ENCODE results near the gene MLYCD. TPM values are rescaled to one million over a fixed set of nuclear protein-coding genes. Genes with fewer than 3 reads are reported as not detected.

MLYCD gene
- total and polyA plus RNA-seq, 8 donors: 3.4 to 6.6 (median 4.1) TPM

DNA sequence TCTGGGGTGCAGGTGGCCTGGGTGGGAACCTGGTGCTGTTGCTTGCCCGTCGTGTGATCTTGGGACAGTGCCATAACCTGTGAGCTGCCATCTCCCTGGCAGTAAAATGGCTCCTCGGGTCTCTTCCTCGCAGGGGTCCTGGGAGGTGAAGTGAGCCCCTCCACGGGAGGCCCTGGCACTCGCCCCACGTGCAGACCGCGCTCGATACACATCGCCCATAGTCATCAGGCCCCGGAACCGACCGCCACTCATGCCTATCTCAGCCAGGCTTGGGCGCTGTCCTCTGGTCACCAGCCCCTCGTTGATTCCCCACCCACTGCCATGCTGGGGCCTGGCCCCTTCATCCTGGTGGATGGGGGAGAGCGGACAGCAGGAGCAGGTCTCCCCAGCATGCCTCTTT, 32.6 kb downstream of the MLYCD start:
- ATAC-seq: no peak

GRCh38 chr16:83932304-83932703, 33.4 kb downstream of the MLYCD start:
- intact Hi-C loops (cut with DNase I): no loop called here
- TF ChIP-seq, protein P1, sequence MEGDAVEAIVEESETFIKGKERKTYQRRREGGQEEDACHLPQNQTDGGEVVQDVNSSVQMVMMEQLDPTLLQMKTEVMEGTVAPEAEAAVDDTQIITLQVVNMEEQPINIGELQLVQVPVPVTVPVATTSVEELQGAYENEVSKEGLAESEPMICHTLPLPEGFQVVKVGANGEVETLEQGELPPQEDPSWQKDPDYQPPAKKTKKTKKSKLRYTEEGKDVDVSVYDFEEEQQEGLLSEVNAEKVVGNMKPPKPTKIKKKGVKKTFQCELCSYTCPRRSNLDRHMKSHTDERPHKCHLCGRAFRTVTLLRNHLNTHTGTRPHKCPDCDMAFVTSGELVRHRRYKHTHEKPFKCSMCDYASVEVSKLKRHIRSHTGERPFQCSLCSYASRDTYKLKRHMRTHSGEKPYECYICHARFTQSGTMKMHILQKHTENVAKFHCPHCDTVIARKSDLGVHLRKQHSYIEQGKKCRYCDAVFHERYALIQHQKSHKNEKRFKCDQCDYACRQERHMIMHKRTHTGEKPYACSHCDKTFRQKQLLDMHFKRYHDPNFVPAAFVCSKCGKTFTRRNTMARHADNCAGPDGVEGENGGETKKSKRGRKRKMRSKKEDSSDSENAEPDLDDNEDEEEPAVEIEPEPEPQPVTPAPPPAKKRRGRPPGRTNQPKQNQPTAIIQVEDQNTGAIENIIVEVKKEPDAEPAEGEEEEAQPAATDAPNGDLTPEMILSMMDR (IDR thresholded peaks at IDR 0.05): no peak
- Histone ChIP-seq H3K9me3 (no peaks in the 10 kb centered on the region), H3K27me3 (no peaks in the 10 kb centered on the region), H3K27ac (no peak overlapping the region), H3K4me3 (no peak overlapping the region), H3K36me3 (no peaks in the 10 kb centered on the region), H3K4me1 (no peaks in the 10 kb centered on the region)
- peak in 1 of 4 donors; percentile 39 for DNase-seq
- no peak for ATAC-seq

More for the DNA sequence above, 32.6 kb downstream of the MLYCD start:
- Histone ChIP-seq H3K4me1 (no peaks in the 10 kb centered on the region), H3K36me3 (no peaks in the 10 kb centered on the region), H3K4me3 (no peak overlapping the region), H3K27ac (no peak overlapping the region), H3K9me3 (no peaks in the 10 kb centered on the region), H3K27me3 (no peaks in the 10 kb centered on the region)
- intact Hi-C loops (cut with DNase I): no loop called here
- TF ChIP-seq, protein P1 (IDR thresholded peaks at IDR 0.05): no peak
- peak in 1 of 4 donors; percentile 62 for DNase-seq

GRCh38 chr16:83932955-83933673, 34.2 kb downstream of the MLYCD start:
- Histone ChIP-seq H3K27ac (no peak overlapping the region), H3K27me3 (no peaks in the 10 kb centered on the region), H3K4me1 (no peaks in the 10 kb centered on the region), H3K9me3 (no peaks in the 10 kb centered on the region), H3K36me3 (no peaks in the 10 kb centered on the region), H3K4me3 (no peak overlapping the region)
- TF ChIP-seq, protein P1 (IDR thresholded peaks at IDR 0.05): no peak
- no peak for ATAC-seq
- peak in 1 of 4 donors; percentile 55 for DNase-seq
- intact Hi-C loops (cut with DNase I): no loop called here

- Histone ChIP-seq H3K9me3 (no peaks in the 10 kb centered on the region), H3K4me3 (no peak overlapping the region), H3K36me3 (no peaks in the 10 kb centered on the region), H3K4me1 (peaks cover 0 to 3% of the 10 kb centered on the region in 2 donors), H3K27ac (no peak overlapping the region), H3K27me3 (no peaks in the 10 kb centered on the region)
- DNase-seq (peak in 1 of 4 donors; percentile 66), ATAC-seq (no peak)
- TF ChIP-seq, protein P1 (IDR thresholded peaks at IDR 0.05): no peak
- intact Hi-C loops (cut with DNase I): no loop called here
These were observed 35.2 kb downstream of the MLYCD start for GRCh38 chr16:83933885-83934683.

- Histone ChIP-seq H3K4me3 (no peak overlapping the region), H3K27me3 (no peaks in the 10 kb centered on the region), H3K4me1 (peaks cover 0 to 4% of the 10 kb centered on the region in 2 donors), H3K9me3 (no peaks in the 10 kb centered on the region), H3K36me3 (no peaks in the 10 kb centered on the region), H3K27ac (no peak overlapping the region)
- DNase-seq (peak in 1 of 4 donors; percentile 54), ATAC-seq (no peak)
- TF ChIP-seq, protein P1 (IDR thresholded peaks at IDR 0.05): no peak
- intact Hi-C loops (cut with DNase I): no loop called here
These were observed 35.7 kb downstream of the MLYCD start for GRCh38 chr16:83934684-83934977.

All from left lung (tissue), 10 donors.